Naive thymus-derived CD4-positive, alpha-beta T cell (primary cell): ENCODE data around the gene PDIA5. TPM values are rescaled to one million over a fixed set of nuclear protein-coding genes. Genes with fewer than 3 reads are reported as not detected.

Experiments
- ATAC-seq: fragments of 150-1000 bp; cut with Tn5 transposase; 2 replicates; pipeline ENCODE4 v1.10.0; 2021; ENCODE audit warnings: mild to moderate bottlenecking, moderate library complexity
- CTCF ChIA-PET: fragments of 350-600 bp; sonication (Branson Sonifier 250); formaldehyde crosslinking; loops from one replicate; lab custom pipeline; 2021; ENCODE audit warnings: antibody characterized with exemption; lab: Charles Lee
- POLR2A ChIA-PET: fragments of 350-600 bp; sonication (Branson Sonifier 250); formaldehyde crosslinking; loops from one replicate; lab custom pipeline; 2021; ENCODE audit warnings: antibody characterized with exemption, inconsistent platforms; lab: Charles Lee
- DNase-seq, 9 donors: peaks; one replicate each; pipeline versions ENCODE4 v3.0.0 to v3.0.0-alpha.2; 2020 to 2022; ENCODE audit warnings: mixed read lengths in 1 of 9
- H3K27ac ChIP-seq: one replicate; pipeline ENCODE4 v1.7.0; 2013; ENCODE audit warnings: mild to moderate bottlenecking, low read depth, low read length, moderate library complexity
- H3K27me3 ChIP-seq, 2 donors: one replicate each; pipeline ENCODE4 v1.7.0; 2013; ENCODE audit warnings: low read length in 2 of 2, mild to moderate bottlenecking in 2 of 2, moderate library complexity in 2 of 2; ENCODE audit not compliant: control insufficient read depth in 2 of 2, insufficient read depth in 2 of 2
- H3K36me3 ChIP-seq, 3 experiments: 1 replicate in 2 of 3; 2 replicates in 1 of 3; pipeline ENCODE4 v1.7.0; 2013; ENCODE audit warnings: low read length in 3 of 3, mild to moderate bottlenecking in 3 of 3, moderate library complexity in 1 of 3; ENCODE audit not compliant: insufficient read depth in 3 of 3, control insufficient read depth in 2 of 3
- H3K4me1 ChIP-seq, 2 donors: one replicate each; pipeline ENCODE4 v1.7.0; 2013; ENCODE audit warnings: low read length in 2 of 2, mild to moderate bottlenecking in 2 of 2, moderate library complexity in 1 of 2; ENCODE audit not compliant: control insufficient read depth in 2 of 2, insufficient read depth in 2 of 2
- H3K4me3 ChIP-seq: 2 replicates; pipeline ENCODE4 v1.7.0; 2013; ENCODE audit warnings: mild to moderate bottlenecking, low read length
- H3K9me3 ChIP-seq, 3 experiments: 1 replicate in 2 of 3; 2 replicates in 1 of 3; pipeline ENCODE4 v1.7.0; 2013; ENCODE audit warnings: low read length in 3 of 3; ENCODE audit not compliant: control insufficient read depth in 2 of 3
- H3K27ac Mint-ChIP-seq, 9 donors: one replicate each; pipeline ENCODE4 v1.8.0; 2020 to 2022; ENCODE audit warnings: mixed read lengths in 9 of 9, mild to moderate bottlenecking in 8 of 9, moderate library complexity in 5 of 9, inconsistent platforms in 2 of 9
- H3K27me3 Mint-ChIP-seq, 5 donors: one replicate each; pipeline ENCODE4 v1.8.0; 2021 to 2022; ENCODE audit warnings: mixed read lengths in 5 of 5, mild to moderate bottlenecking in 1 of 5
- H3K36me3 Mint-ChIP-seq, 5 donors: one replicate each; pipeline ENCODE4 v1.8.0; 2020 to 2022; ENCODE audit warnings: mixed read lengths in 5 of 5, mild to moderate bottlenecking in 3 of 5, inconsistent platforms in 1 of 5
- H3K4me1 Mint-ChIP-seq, 7 donors: one replicate each; pipeline ENCODE4 v1.8.0; 2020 to 2022; ENCODE audit warnings: mixed read lengths in 7 of 7, mild to moderate bottlenecking in 3 of 7, inconsistent platforms in 1 of 7
- H3K4me3 Mint-ChIP-seq, 10 donors: one replicate each; pipeline ENCODE4 v1.8.0; 2020 to 2022; ENCODE audit warnings: mild to moderate bottlenecking in 10 of 10, mixed read lengths in 10 of 10, moderate library complexity in 6 of 10, inconsistent platforms in 2 of 10
- H3K9me3 Mint-ChIP-seq, 11 donors: one replicate each; pipeline ENCODE4 v1.8.0; 2020 to 2022; ENCODE audit warnings: mixed read lengths in 11 of 11, mild to moderate bottlenecking in 4 of 11, inconsistent platforms in 1 of 11, moderate library complexity in 1 of 11
- intact Hi-C, 2 donors: fragments of 100-400 bp; cut with micrococcal nuclease; formaldehyde crosslinking; loops; one replicate each; pipeline ENCODE4 v1.15.1; 2023
- polyA plus RNA-seq, 2 donors: library from polyadenylated mRNA; unstranded; fragments of 300-500 nt; fragmentation: Illumina TruSeq; gene quantifications; one replicate each; pipeline ENCODE4 v1.2.3, GENCODE V29; 2021
- total RNA-seq, 6 experiments: library from RNA in 5 of 6; stranded (reverse) in 5 of 6; gene quantifications; 1 replicate in 5 of 6; 2 replicates in 1 of 6; pipeline ENCODE4 v1.2.3 and lab custom pipeline; 2021 to 2026

PDIA5 gene
- total RNA-seq (10 to 100 TPM in 1 of 5 experiments, 1 to 10 TPM in 4; 4.0 to 21.7 (median 6.3) TPM), polyA plus RNA-seq (1 to 10 TPM; 3.4 to 5.3 TPM), total RNA-seq (lab: John Stamatoyannopoulos, UW) (4.6 reads per million, percentile 22 among the genes with 10 or more reads in this experiment)

DNA sequence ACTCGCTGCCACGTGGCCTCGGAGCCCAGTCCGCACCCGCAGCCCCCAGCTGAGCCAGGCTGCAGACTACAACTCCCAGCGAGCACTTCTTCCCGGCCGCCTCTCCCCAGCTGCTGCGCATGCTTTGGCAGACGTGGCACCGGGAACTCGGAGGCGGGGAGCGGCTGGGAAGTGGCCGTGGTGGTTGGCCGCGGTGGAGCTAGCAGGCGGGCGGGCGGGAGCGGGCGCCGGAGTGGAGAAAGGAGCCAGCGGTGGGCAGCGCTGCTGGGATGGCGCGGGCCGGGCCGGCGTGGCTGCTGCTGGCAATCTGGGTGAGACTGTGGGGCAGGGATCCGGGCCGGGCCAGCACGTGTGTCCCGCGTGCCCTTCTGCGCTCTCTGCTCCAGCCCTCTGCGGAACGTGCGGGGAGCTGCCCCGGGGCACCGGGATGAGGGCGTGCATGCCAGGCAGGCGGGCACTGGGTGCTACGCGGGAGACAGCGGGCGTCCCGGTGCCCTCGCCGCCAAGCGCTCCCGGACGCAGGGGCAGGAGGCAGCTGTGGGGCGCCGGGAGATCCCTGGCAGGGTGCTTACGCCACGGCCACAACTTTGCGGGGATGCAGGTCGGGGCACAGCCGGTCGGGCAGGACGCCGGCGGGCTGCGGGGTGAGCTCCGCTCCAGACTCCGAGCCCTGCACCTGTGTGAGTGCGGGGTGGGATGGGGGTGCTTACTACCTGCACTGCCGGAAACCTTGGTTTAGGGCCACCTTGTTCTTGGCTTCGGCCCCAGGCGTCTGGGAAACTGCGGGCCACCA is at the start of gene PDIA5:
TSS of gene PDIA5 (plus strand) at position 130 of the 793 bp plus-strand sequence. CDS start at position 270, 140 bp downstream.
- ATAC-seq (peak; percentile 76), DNase-seq (peak in 8 of 9 donors; percentile 13 to 81 (median 28))
- Mint-ChIP-seq H3K36me3 (peaks cover 0 to 3% (median 0%) of the 10 kb centered on the region in 5 donors), H3K27ac (peak within 1 kb of the TSS in 7 of 9 donors; percentile 8 to 81 (median 53)), H3K9me3 (peaks cover 0 to 2% (median 0%) of the 10 kb centered on the region in 11 donors), H3K27me3 (peaks cover 0 to 8% (median 0%) of the 10 kb centered on the region in 5 donors), H3K4me3 (peak within 1 kb of the TSS; percentile 79 to 90 (median 84)), H3K4me1 (peaks cover 6 to 41% (median 28%) of the 10 kb centered on the region in 7 donors)
- no peaks in the 10 kb centered on the region for H3K36me3 ChIP-seq
- H3K27ac ChIP-seq, result peak within 1 kb of the TSS; percentile 45
- intact Hi-C loops, result loop anchor here (1.0 to 5.0 kb wide), 2 partner anchors 134 to 135 kb away; partner anchors contain the start of gene SEC22A (in 2 of the 2)
- no peaks in the 10 kb centered on the region for H3K9me3 ChIP-seq
- H3K4me3 ChIP-seq, result peak within 1 kb of the TSS; percentile 60
- H3K4me1 ChIP-seq, result peaks cover 7 to 8% of the 10 kb centered on the region in 2 donors
- ChIA-PET POLR2A (interaction anchor here (0.9 kb wide), 1 partner anchor 135 kb away, joined by 4 read pairs; the partner anchor contains the start of gene SEC22A), CTCF (interaction anchor here (0.6 kb wide), 1 partner anchor 1668 kb away, joined by 3 read pairs; no protein-coding TSS in a partner anchor)
- no peaks in the 10 kb centered on the region for H3K27me3 ChIP-seq

DNA sequence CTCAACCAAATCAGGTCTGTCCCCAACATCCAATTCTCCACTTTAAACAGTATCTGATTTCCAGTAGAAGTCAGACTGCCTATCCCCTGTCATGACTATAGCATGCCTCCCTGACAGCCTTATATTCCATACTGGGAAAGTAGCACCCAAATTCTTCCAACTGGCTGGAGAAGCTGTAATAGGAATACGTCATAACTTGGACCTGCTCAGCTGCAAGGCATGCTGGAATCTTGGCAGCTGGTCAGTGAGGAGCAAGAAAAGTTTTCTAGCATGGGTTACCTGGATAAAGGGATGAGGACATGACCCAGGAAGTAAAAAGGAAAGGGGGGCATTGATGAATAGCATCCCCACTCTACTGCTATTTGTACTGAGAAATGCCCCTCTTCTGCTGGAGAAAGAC is 48.1 kb upstream of the PDIA5 start:
- DNase-seq (no peak), ATAC-seq (no peak)
- Histone ChIP-seq H3K9me3 (no peaks in the 10 kb centered on the region), H3K36me3 (no peaks in the 10 kb centered on the region), H3K27me3 (peaks cover 3 to 4% of the 10 kb centered on the region in 2 donors), H3K27ac (no peak overlapping the region), H3K4me1 (no peaks in the 10 kb centered on the region), H3K4me3 (no peak overlapping the region)
- H3K4me3 Mint-ChIP-seq, result no peak overlapping the region
- H3K27me3 Mint-ChIP-seq, result peaks cover 45 to 66% (median 52%) of the 10 kb centered on the region in 5 donors
- no peak overlapping the region for H3K27ac Mint-ChIP-seq
- intact Hi-C loops, result no loop called here
- POLR2A ChIA-PET, result no interaction called here
- CTCF ChIA-PET, result no interaction called here
- H3K4me1 Mint-ChIP-seq, result peaks cover 0 to 2% (median 0%) of the 10 kb centered on the region in 7 donors
- H3K36me3 Mint-ChIP-seq, result no peaks in the 10 kb centered on the region
- no peaks in the 10 kb centered on the region for H3K9me3 Mint-ChIP-seq

DNA sequence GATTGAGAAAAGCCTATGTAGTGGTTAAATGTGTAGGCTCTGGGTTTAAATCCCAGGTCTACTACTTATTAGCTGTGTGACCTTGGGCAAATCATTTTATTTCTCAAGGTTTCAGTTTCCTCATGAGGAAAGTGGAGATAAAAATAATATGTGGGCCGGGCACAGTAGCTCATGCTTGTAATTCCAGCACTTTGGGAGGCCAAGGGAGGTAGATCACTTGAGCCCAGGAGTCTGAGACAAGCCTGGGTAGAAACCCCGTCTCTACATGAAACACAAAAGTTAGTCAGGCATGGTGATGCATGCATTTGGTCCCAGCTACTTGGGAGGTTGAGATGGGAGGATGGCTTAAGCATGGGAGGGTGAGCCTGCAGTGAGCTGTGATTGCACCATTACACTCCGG is 47.7 kb upstream of the PDIA5 start:
- Histone ChIP-seq H3K4me3 (no peak overlapping the region), H3K4me1 (no peaks in the 10 kb centered on the region), H3K36me3 (no peaks in the 10 kb centered on the region), H3K27me3 (peaks cover 3 to 4% of the 10 kb centered on the region in 2 donors), H3K9me3 (no peaks in the 10 kb centered on the region), H3K27ac (no peak overlapping the region)
- H3K27ac Mint-ChIP-seq, result no peak overlapping the region
- ATAC-seq, result no peak
- no peak overlapping the region for H3K4me3 Mint-ChIP-seq
- H3K27me3 Mint-ChIP-seq, result peaks cover 48 to 68% (median 56%) of the 10 kb centered on the region in 5 donors
- ChIA-PET CTCF (no interaction called here), POLR2A (no interaction called here)
- H3K9me3 Mint-ChIP-seq, result no peaks in the 10 kb centered on the region
- DNase-seq, result no peak
- intact Hi-C loops, result no loop called here
- H3K36me3 Mint-ChIP-seq, result no peaks in the 10 kb centered on the region
- H3K4me1 Mint-ChIP-seq, result peaks cover 0 to 2% (median 0%) of the 10 kb centered on the region in 7 donors

DNA sequence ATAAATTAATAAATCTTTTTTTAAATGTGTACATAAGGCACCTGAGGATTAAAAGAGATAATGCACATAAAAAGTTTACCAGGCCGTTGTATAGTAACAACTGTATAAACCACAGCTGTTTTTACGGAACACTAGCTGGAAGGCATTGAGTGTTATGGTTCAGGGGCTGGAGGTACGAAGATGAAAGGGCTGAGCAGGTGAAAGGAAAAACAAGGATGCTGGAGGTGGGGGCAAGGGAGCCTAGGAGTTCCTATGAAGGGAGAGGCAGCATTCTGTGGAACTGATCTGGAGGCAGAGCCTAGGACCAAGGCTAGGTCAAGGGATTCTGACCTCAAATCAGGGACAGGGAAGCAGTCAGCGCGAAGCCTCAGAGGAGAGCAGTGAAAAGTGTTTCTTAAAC is 47.2 kb upstream of the PDIA5 start:
- intact Hi-C loops, result no loop called here
- H3K36me3 Mint-ChIP-seq, result no peaks in the 10 kb centered on the region
- POLR2A ChIA-PET, result no interaction called here
- peaks cover 53 to 68% (median 60%) of the 10 kb centered on the region in 5 donors for H3K27me3 Mint-ChIP-seq
- no peaks in the 10 kb centered on the region for H3K9me3 Mint-ChIP-seq
- H3K9me3 ChIP-seq, result no peaks in the 10 kb centered on the region
- no peak for DNase-seq
- H3K27me3 ChIP-seq, result peaks cover 4 to 5% of the 10 kb centered on the region in 2 donors
- H3K27ac ChIP-seq, result no peak overlapping the region
- H3K36me3 ChIP-seq, result no peaks in the 10 kb centered on the region
- H3K4me1 ChIP-seq, result no peaks in the 10 kb centered on the region
- no peak overlapping the region for H3K4me3 Mint-ChIP-seq
- CTCF ChIA-PET, result no interaction called here
- no peak overlapping the region for H3K27ac Mint-ChIP-seq
- ATAC-seq, result no peak
- H3K4me1 Mint-ChIP-seq, result peaks cover 0 to 2% (median 0%) of the 10 kb centered on the region in 7 donors
- no peak overlapping the region for H3K4me3 ChIP-seq

DNA sequence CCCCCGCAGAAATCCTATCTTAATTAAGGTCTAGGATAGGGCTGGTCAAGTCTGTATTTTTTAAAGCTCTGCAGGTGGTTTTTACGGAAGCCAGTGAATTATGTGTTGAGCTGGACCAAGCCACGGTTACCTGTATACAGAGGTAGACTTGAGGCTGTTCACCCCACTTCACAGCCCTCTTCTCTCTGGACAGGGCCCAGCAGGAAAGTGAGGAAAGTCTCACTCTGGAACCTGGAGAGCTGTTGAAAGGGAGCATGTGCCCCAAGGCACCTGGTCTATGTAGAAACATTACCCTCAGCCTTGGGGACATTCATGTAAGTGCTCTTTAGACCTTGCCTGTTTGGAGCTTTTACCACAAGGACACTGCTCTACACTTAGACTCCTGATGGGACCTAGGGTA is 46.1 kb upstream of the PDIA5 start:
- peaks cover under 1 to 3% (median 1%) of the 10 kb centered on the region in 7 donors for H3K4me1 Mint-ChIP-seq
- Histone ChIP-seq H3K27ac (no peak overlapping the region), H3K4me1 (no peaks in the 10 kb centered on the region), H3K4me3 (no peak overlapping the region), H3K36me3 (no peaks in the 10 kb centered on the region), H3K27me3 (peaks cover 4 to 9% of the 10 kb centered on the region in 2 donors), H3K9me3 (no peaks in the 10 kb centered on the region)
- ChIA-PET CTCF (no interaction called here), POLR2A (no interaction called here)
- intact Hi-C loops, result no loop called here
- ATAC-seq, result no peak
- no peak overlapping the region for H3K27ac Mint-ChIP-seq
- H3K27me3 Mint-ChIP-seq, result peaks cover 61 to 72% (median 67%) of the 10 kb centered on the region in 5 donors
- peaks cover 0 to 4% (median 0%) of the 10 kb centered on the region in 5 donors for H3K36me3 Mint-ChIP-seq
- H3K9me3 Mint-ChIP-seq, result peaks cover 0 to 2% (median 0%) of the 10 kb centered on the region in 11 donors
- no peak for DNase-seq
- H3K4me3 Mint-ChIP-seq, result no peak overlapping the region

DNA sequence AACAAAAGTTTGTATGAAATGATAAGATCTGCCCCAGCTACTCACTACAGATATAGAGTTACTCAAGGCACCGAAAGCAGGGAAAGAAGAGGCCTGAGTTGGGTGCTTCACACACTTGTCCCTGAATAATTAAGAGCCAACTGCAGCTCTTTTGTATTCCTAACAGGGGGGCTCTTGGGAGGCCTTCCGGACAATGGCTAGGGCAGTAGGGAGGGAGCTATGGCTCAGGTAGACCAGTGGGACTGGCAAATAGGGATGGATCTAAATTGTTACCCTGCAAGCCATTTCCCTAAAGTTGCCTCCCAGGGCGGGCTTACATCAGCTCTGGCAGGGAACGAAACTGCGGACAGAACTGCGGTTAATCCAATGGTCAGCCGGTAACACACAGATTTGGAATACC is 45.4 kb upstream of the PDIA5 start:
- peaks cover 4 to 11% of the 10 kb centered on the region in 2 donors for H3K27me3 ChIP-seq
- ATAC-seq, result no peak
- H3K27ac ChIP-seq, result no peak overlapping the region
- H3K27ac Mint-ChIP-seq, result no peak overlapping the region
- H3K4me1 Mint-ChIP-seq, result peaks cover 4 to 8% (median 5%) of the 10 kb centered on the region in 7 donors
- H3K4me3 Mint-ChIP-seq, result no peak overlapping the region
- peaks cover 0 to 2% (median 0%) of the 10 kb centered on the region in 11 donors for H3K9me3 Mint-ChIP-seq
- H3K4me1 ChIP-seq, result peaks cover 0 to under 1% of the 10 kb centered on the region in 2 donors
- H3K9me3 ChIP-seq, result no peaks in the 10 kb centered on the region
- ChIA-PET POLR2A (no interaction called here), CTCF (interaction anchor here (1.3 kb wide), 1 partner anchor 1474 kb away, joined by 3 read pairs; no protein-coding TSS in a partner anchor)
- peaks cover 67 to 76% (median 72%) of the 10 kb centered on the region in 5 donors for H3K27me3 Mint-ChIP-seq
- intact Hi-C loops, result no loop called here
- H3K36me3 ChIP-seq, result no peaks in the 10 kb centered on the region
- H3K4me3 ChIP-seq, result no peak overlapping the region
- H3K36me3 Mint-ChIP-seq, result peaks cover 0 to 7% (median 0%) of the 10 kb centered on the region in 5 donors
- no peak for DNase-seq
